ENCODE data around the gene PITPNC1.

GRCh38 chr17:67521775-67522069, 144.6 kb downstream of the PITPNC1 start:
- no peak for TF ChIP-seq EZH2 (IDR thresholded peaks at IDR 0.05; ENCODE audit: insufficient read depth, poor library complexity, severe bottlenecking)
- TF ChIP-seq EZH2phosphoT487 (IDR thresholded peaks at IDR 0.05; ENCODE audit: insufficient read depth, low read depth) = no peak

All from GM23248 (cell line).